Right ventricle myocardium superior (tissue), 1 donor: ENCODE results near the gene EPHA2. TPM values are rescaled to one million over a fixed set of nuclear protein-coding genes. Genes with fewer than 3 reads are reported as not detected.

Source experiments
- ATAC-seq: fragments of 200-7000 bp; cut with Tn5 transposase; one replicate; pipeline ENCODE4 v1.9.1; 2020; ENCODE audit warnings: mild to moderate bottlenecking; ENCODE audit not compliant: poor library complexity
- DNase-seq: peaks from one replicate; pipeline ENCODE4 v3.0.0-alpha.2; 2020
- intact Hi-C: fragments of 100-400 bp; cut with DNase I; formaldehyde crosslinking; loops from one replicate; pipeline ENCODE4 v1.11.2; 2022
- total RNA-seq: library from RNA; stranded (reverse); fragmentation: NEBNext Ultra II Directional; extraction: Animal tissue kit (Norgen Biotek cat#: 25700); gene quantifications from one replicate; pipeline ENCODE4 v1.2.1, GENCODE V29; 2021
- donor health status: DM: no; HTN: yes; CAD: no; lungs with severe emphysema.

EPHA2 gene
- total RNA-seq, 1 donor from 2014 or later: 7.3 TPM

- DNase-seq: no peak
- ATAC-seq: peak; percentile 69
- intact Hi-C loops: no loop called here
These were observed 25.0 kb downstream of the EPHA2 start for GRCh38 chr1:16130827-16131226.

- DNase-seq (no peak), ATAC-seq (no peak)
- intact Hi-C loops: no loop called here
These were observed 25.8 kb downstream of the EPHA2 start for GRCh38 chr1:16129921-16130543.

- ATAC-seq: no peak
- DNase-seq: peak; percentile 39
- intact Hi-C loops: no loop called here
These were observed 26.6 kb downstream of the EPHA2 start for GRCh38 chr1:16129316-16129715.

GRCh38 chr1:16128338-16128741 is 27.5 kb downstream of the EPHA2 start:
- ATAC-seq: peak; percentile 46
- intact Hi-C loops: no loop called here
- DNase-seq: no peak

- peak; percentile 56 for DNase-seq
- peak; percentile 70 for ATAC-seq
- intact Hi-C loops: no loop called here
These were observed 28.1 kb downstream of the EPHA2 start for GRCh38 chr1:16127676-16128337.

- intact Hi-C loops: no loop called here
- no peak for ATAC-seq
- no peak for DNase-seq
These were observed 28.9 kb downstream of the EPHA2 start for GRCh38 chr1:16126743-16127515.

- ATAC-seq: no peak
- intact Hi-C loops: no loop called here
These were observed 29.7 kb downstream of the EPHA2 start for GRCh38 chr1:16126160-16126559.

GRCh38 chr1:16125483-16125882 is 30.4 kb downstream of the EPHA2 start:
- ATAC-seq (no peak), DNase-seq (no peak)
- intact Hi-C loops: no loop called here

More at GRCh38 chr1:16126160-16126559, 29.7 kb downstream of the EPHA2 start:
- no peak for DNase-seq

GRCh38 chr1:16125088-16125470 is 30.8 kb downstream of the EPHA2 start:
- no peak for ATAC-seq
- intact Hi-C loops: no loop called here
- no peak for DNase-seq

GRCh38 chr1:16124377-16125087 is 31.3 kb downstream of the EPHA2 start:
- intact Hi-C loops: no loop called here
- DNase-seq (no peak), ATAC-seq (no peak)

- DNase-seq: no peak
- no peak for ATAC-seq
- intact Hi-C loops: no loop called here
These were observed 33.0 kb downstream of the EPHA2 start for GRCh38 chr1:16122916-16123315.

GRCh38 chr1:16122350-16122881 is 33.5 kb downstream of the EPHA2 start:
- DNase-seq (no peak), ATAC-seq (no peak)
- intact Hi-C loops: no loop called here

- intact Hi-C loops: no loop called here
- DNase-seq (no peak), ATAC-seq (no peak)
These were observed 34.9 kb downstream of the EPHA2 start for GRCh38 chr1:16120940-16121410.

GRCh38 chr1:16120407-16120806 is 35.5 kb downstream of the EPHA2 start:
- ATAC-seq: no peak
- intact Hi-C loops: no loop called here

GRCh38 chr1:16119926-16120325 is 35.9 kb downstream of the EPHA2 start:
- intact Hi-C loops: no loop called here
- ATAC-seq: no peak
- no peak for DNase-seq

More at GRCh38 chr1:16120407-16120806, 35.5 kb downstream of the EPHA2 start:
- DNase-seq: no peak

GRCh38 chr1:16119504-16119903 is 36.4 kb downstream of the EPHA2 start:
- no peak for DNase-seq
- intact Hi-C loops: no loop called here
- no peak for ATAC-seq

GRCh38 chr1:16118706-16119105 is 37.2 kb downstream of the EPHA2 start:
- no peak for DNase-seq
- intact Hi-C loops: no loop called here
- no peak for ATAC-seq

GRCh38 chr1:16117936-16118335 is 37.9 kb downstream of the EPHA2 start:
- intact Hi-C loops: no loop called here
- ATAC-seq: no peak
- DNase-seq: no peak

GRCh38 chr1:16117369-16117768 is 38.5 kb downstream of the EPHA2 start:
- intact Hi-C loops: no loop called here
- ATAC-seq: no peak
- DNase-seq: no peak
